NT2/D1 (cell line): ENCODE results near the gene GHITM.
"Not testable (repeated sequence)": the region's sequence is repeated elsewhere in the genome, so short reads cannot be mapped to it uniquely, and the experiment has no call there.

Source experiments
- DNase-seq: peaks from one replicate; pipeline ENCODE4 v3.0.0-alpha.2; 2011; ENCODE audit warnings: low read depth, low spot score
- H3K27me3 ChIP-seq: 2 replicates; pipeline ENCODE4 v1.6.0; 2011; ENCODE audit warnings: mild to moderate bottlenecking; ENCODE audit not compliant: insufficient read length, insufficient read depth
- H3K36me3 ChIP-seq: 2 replicates; pipeline ENCODE4 v1.6.1; 2011; ENCODE audit warnings: mild to moderate bottlenecking, low read length, mixed read lengths; ENCODE audit not compliant: insufficient read depth, insufficient read length
- H3K4me1 ChIP-seq: 2 replicates; pipeline ENCODE4 v1.5.1; 2011; ENCODE audit not compliant: insufficient read depth, insufficient read length
- H3K4me3 ChIP-seq: 2 replicates; pipeline ENCODE4 v1.5.1; 2011; ENCODE audit warnings: low read depth; ENCODE audit not compliant: insufficient read length
- H3K9ac ChIP-seq: 2 replicates; pipeline ENCODE4 v1.6.0; 2011; ENCODE audit warnings: low read depth; ENCODE audit not compliant: insufficient read length
- H3K9me3 ChIP-seq: 2 replicates; pipeline ENCODE4 v1.5.1; 2011; ENCODE audit warnings: mild to moderate bottlenecking, low read length; ENCODE audit not compliant: insufficient read depth
- SUZ12 ChIP-seq: IDR thresholded peaks from 2 replicates; pipeline ENCODE4 v1.6.1; 2011; ENCODE audit not compliant: insufficient read length, insufficient read depth; ENCODE audit errors: extremely low read depth
- YY1 ChIP-seq: IDR thresholded peaks from 2 replicates; pipeline ENCODE4 v1.6.1; 2011; ENCODE audit not compliant: insufficient read length, insufficient read depth
- ZNF274 ChIP-seq: IDR thresholded peaks from 2 replicates; pipeline ENCODE4 v1.6.1; 2011; ENCODE audit warnings: mild to moderate bottlenecking, low read depth, low read length

Gene GHITM

GRCh38 chr10:84163996-84164395 lies 24.7 kb downstream of the GHITM start:
- H3K36me3 ChIP-seq: no peaks in the 10 kb centered on the region
- DNase-seq: no peak
- H3K4me3 ChIP-seq: no peak overlapping the region
- no peak for TF ChIP-seq SUZ12
- no peak for TF ChIP-seq YY1
- TF ChIP-seq ZNF274: no peak
- H3K9me3 ChIP-seq: no peaks in the 10 kb centered on the region; the same call in 1 of the 2 replicates
- no peak overlapping the region for H3K9ac ChIP-seq
- no peaks in the 10 kb centered on the region for H3K27me3 ChIP-seq
- H3K4me1 ChIP-seq: peaks cover 6% of the 10 kb centered on the region

- Histone ChIP-seq H3K36me3 (no peaks in the 10 kb centered on the region), H3K4me3 (no peak overlapping the region), H3K4me1 (peaks cover 6% of the 10 kb centered on the region), H3K27me3 (no peaks in the 10 kb centered on the region), H3K9me3 (no peaks in the 10 kb centered on the region; the same call in 1 of the 2 replicates), H3K9ac (no peak overlapping the region)
- TF ChIP-seq YY1 (no peak), SUZ12 (no peak), ZNF274 (no peak)
- no peak for DNase-seq
These were observed 25.1 kb downstream of the GHITM start for GRCh38 chr10:84164442-84164841.

- no peak for TF ChIP-seq SUZ12
- no peak for TF ChIP-seq YY1
- TF ChIP-seq ZNF274: no peak
- Histone ChIP-seq H3K27me3 (no peaks in the 10 kb centered on the region), H3K9ac (no peak overlapping the region), H3K4me3 (no peak overlapping the region), H3K9me3 (no peaks in the 10 kb centered on the region; the same call in 1 of the 2 replicates), H3K4me1 (peaks cover 5% of the 10 kb centered on the region), H3K36me3 (no peaks in the 10 kb centered on the region)
- DNase-seq: no peak
These were observed 27.4 kb downstream of the GHITM start for GRCh38 chr10:84166620-84167288.

GRCh38 chr10:84167289-84167653 lies 28.0 kb downstream of the GHITM start:
- not testable (repeated sequence) for H3K36me3 ChIP-seq, DNase-seq, H3K9me3 ChIP-seq, H3K9ac ChIP-seq, H3K27me3 ChIP-seq, H3K4me3 ChIP-seq, H3K4me1 ChIP-seq

- not testable (repeated sequence) for H3K9me3 ChIP-seq, H3K27me3 ChIP-seq, H3K4me3 ChIP-seq, H3K36me3 ChIP-seq, H3K9ac ChIP-seq, DNase-seq, H3K4me1 ChIP-seq
These were observed 29.1 kb downstream of the GHITM start for GRCh38 chr10:84168382-84168781.

GRCh38 chr10:84171237-84171636 lies 31.9 kb downstream of the GHITM start:
- H3K4me1 ChIP-seq, H3K9ac ChIP-seq, DNase-seq, H3K4me3 ChIP-seq, H3K27me3 ChIP-seq, H3K9me3 ChIP-seq, H3K36me3 ChIP-seq: not testable (repeated sequence)

- H3K4me3 ChIP-seq, H3K4me1 ChIP-seq, H3K36me3 ChIP-seq, H3K9ac ChIP-seq, H3K9me3 ChIP-seq, H3K27me3 ChIP-seq, DNase-seq: not testable (repeated sequence)
These were observed 32.6 kb downstream of the GHITM start for GRCh38 chr10:84171700-84172466.
